Ovary (tissue), 9 donors: ENCODE measurements around the gene TRIM28. TPM values are rescaled to one million over a fixed set of nuclear protein-coding genes. Genes with fewer than 3 reads are reported as not detected.
A peak's percentile ranks its signal among the peaks of the same experiment; 100 is the strongest.

Source experiments
- DNase-seq, 5 donors: peaks; one replicate each; pipeline ENCODE4 v3.0.0-alpha.2; 2019 to 2020
- H3K27ac ChIP-seq, 2 donors: fragments of 200-600 bp; one replicate each; pipeline versions ENCODE4 v1.5.1 to v1.8.0; 2019 to 2022
- H3K27me3 ChIP-seq: fragments of 200-600 bp; one replicate; pipeline ENCODE4 v1.8.0; 2022
- H3K36me3 ChIP-seq: fragments of 200-600 bp; sonication (generic); one replicate; pipeline ENCODE4 v1.5.1; 2019
- H3K4me1 ChIP-seq: one replicate; pipeline ENCODE4 v1.8.1; 2013; ENCODE audit warnings: mild to moderate bottlenecking, moderate library complexity; ENCODE audit not compliant: insufficient read depth
- H3K4me3 ChIP-seq: fragments of 200-600 bp; sonication (generic); one replicate; pipeline ENCODE4 v1.5.1; 2017
- H3K9me3 ChIP-seq, 2 donors: fragments of 200-600 bp in 1 of 2; sonication (generic) in 1 of 2; one replicate each; pipeline versions ENCODE4 v1.5.1 to v1.8.1; 2013 to 2019; ENCODE audit warnings: mild to moderate bottlenecking in 1 of 2, moderate library complexity in 1 of 2
- EP300 ChIP-seq: sonication (generic); formaldehyde crosslinking; IDR thresholded peaks from one replicate; pipeline ENCODE4 v1.6.1; 2017; ENCODE audit warnings: antibody characterized with exemption
- POLR2A ChIP-seq: fragments of 450-650 bp; IDR thresholded peaks from one replicate; pipeline ENCODE4 v1.6.1; 2017; ENCODE audit warnings: antibody characterized with exemption, mild to moderate bottlenecking, moderate library complexity
- WGBS, 3 donors: extraction: QIAGEN DNeasy Blood & Tissue Kit in 1 of 3; methylation state at CpG; one replicate each; pipeline versions ENCODE4 v1.1.5 to v1.1.7; 2013 to 2017; 5-methylcytosine and 5-hydroxymethylcytosine counted together
- intact Hi-C, 4 donors: fragments of 100-400 bp; cut with DNase I; formaldehyde crosslinking; loops; one replicate each; pipeline versions ENCODE4 v1.11.0 to v1.15.1; 2022 to 2023
- polyA plus RNA-seq, 2 donors: library from polyadenylated mRNA; stranded (reverse); fragments of 200-250 nt in 1 of 2; fragments of 350-450 nt in 1 of 2; fragmentation: Illumina TruSeq in 1 of 2; extraction: RNeasy Lipid Tissue Mini Kit (QIAGEN cat#74804) in 1 of 2; gene quantifications; one replicate each; pipeline ENCODE4 v1.2.3, GENCODE V29; 2013 to 2014
- total RNA-seq, 7 donors: library from RNA; depleted of rRNA in 2 of 7; stranded (reverse); fragments of >200 nt in 2 of 7; fragmentation: NEBNext Ultra II Directional in 3 of 7; extraction: Animal tissue kit (Norgen Biotek cat#: 25700) in 3 of 7; gene quantifications; one replicate each; pipeline versions ENCODE4 v1.1.0 to v1.2.4, GENCODE V29; 2016 to 2023
- TF ChIP-seq, protein P1 (sequence below), 3 donors: fragments of 450-650 bp in 2 of 3; fragments of 200-600 bp in 1 of 3; IDR thresholded peaks; one replicate each; pipeline versions ENCODE4 v1.5.1 to v1.8.0; 2016 to 2022; ENCODE audit warnings: antibody characterized with exemption in 3 of 3, mild to moderate bottlenecking in 1 of 3
- donor health status: DM: no; HTN: no; CAD: no; lungs with moderate emphysema.
- donor health status: DM: no; HTN: no; CAD: no.
- donor health status: Bipolar disorder and iron deficiency.
- donor health status: DM: yes; HTN: yes; CAD: no.
- donor health status: DM: no; HTN: no; CAD: no.
- donor health status: DM: yes; HTN: yes; CAD: no.

TRIM28 gene
- total and polyA plus RNA-seq, 9 donors, result 193 to 505 (median 317) TPM

GRCh38 chr19:58581227-58582141, 37.6 kb downstream of the TRIM28 start:
- peak; percentile 81 to 92 (median 87) for DNase-seq
- H3K27me3 ChIP-seq, result no peaks in the 10 kb centered on the region
- 69 to 77% (median 70%) methylated on average over 59 to 62 of the region's 62 CpGs for WGBS, 3 donors
- H3K4me3 ChIP-seq, result no peak overlapping the region
- peaks cover 4% of the 10 kb centered on the region for H3K4me1 ChIP-seq
- H3K9me3 ChIP-seq, result no peaks in the 10 kb centered on the region
- TF ChIP-seq EP300, result no peak
- TF ChIP-seq, protein P1, sequence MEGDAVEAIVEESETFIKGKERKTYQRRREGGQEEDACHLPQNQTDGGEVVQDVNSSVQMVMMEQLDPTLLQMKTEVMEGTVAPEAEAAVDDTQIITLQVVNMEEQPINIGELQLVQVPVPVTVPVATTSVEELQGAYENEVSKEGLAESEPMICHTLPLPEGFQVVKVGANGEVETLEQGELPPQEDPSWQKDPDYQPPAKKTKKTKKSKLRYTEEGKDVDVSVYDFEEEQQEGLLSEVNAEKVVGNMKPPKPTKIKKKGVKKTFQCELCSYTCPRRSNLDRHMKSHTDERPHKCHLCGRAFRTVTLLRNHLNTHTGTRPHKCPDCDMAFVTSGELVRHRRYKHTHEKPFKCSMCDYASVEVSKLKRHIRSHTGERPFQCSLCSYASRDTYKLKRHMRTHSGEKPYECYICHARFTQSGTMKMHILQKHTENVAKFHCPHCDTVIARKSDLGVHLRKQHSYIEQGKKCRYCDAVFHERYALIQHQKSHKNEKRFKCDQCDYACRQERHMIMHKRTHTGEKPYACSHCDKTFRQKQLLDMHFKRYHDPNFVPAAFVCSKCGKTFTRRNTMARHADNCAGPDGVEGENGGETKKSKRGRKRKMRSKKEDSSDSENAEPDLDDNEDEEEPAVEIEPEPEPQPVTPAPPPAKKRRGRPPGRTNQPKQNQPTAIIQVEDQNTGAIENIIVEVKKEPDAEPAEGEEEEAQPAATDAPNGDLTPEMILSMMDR (IDR thresholded peaks at IDR 0.05), result peak; percentile 76 to 92 (median 79)
- TF ChIP-seq POLR2A, result no peak
- intact Hi-C loops, result no loop called here
- no peak overlapping the region for H3K27ac ChIP-seq
- H3K36me3 ChIP-seq, result no peaks in the 10 kb centered on the region

GRCh38 chr19:58582985-58583384, 39.1 kb downstream of the TRIM28 start:
- Histone ChIP-seq H3K4me1 (peaks cover 4% of the 10 kb centered on the region), H3K27me3 (no peaks in the 10 kb centered on the region), H3K4me3 (no peak overlapping the region), H3K9me3 (no peaks in the 10 kb centered on the region), H3K27ac (no peak overlapping the region), H3K36me3 (no peaks in the 10 kb centered on the region)
- 88 to 91% (median 90%) methylated on average over 6 of the region's 6 CpGs for WGBS, 3 donors
- DNase-seq, result peak in 4 of 5 donors; percentile 4 to 30 (median 14)
- intact Hi-C loops, result no loop called here
- TF ChIP-seq EP300, result no peak
- TF ChIP-seq, protein P1 (IDR thresholded peaks at IDR 0.05), result no peak
- TF ChIP-seq POLR2A, result no peak

DNA sequence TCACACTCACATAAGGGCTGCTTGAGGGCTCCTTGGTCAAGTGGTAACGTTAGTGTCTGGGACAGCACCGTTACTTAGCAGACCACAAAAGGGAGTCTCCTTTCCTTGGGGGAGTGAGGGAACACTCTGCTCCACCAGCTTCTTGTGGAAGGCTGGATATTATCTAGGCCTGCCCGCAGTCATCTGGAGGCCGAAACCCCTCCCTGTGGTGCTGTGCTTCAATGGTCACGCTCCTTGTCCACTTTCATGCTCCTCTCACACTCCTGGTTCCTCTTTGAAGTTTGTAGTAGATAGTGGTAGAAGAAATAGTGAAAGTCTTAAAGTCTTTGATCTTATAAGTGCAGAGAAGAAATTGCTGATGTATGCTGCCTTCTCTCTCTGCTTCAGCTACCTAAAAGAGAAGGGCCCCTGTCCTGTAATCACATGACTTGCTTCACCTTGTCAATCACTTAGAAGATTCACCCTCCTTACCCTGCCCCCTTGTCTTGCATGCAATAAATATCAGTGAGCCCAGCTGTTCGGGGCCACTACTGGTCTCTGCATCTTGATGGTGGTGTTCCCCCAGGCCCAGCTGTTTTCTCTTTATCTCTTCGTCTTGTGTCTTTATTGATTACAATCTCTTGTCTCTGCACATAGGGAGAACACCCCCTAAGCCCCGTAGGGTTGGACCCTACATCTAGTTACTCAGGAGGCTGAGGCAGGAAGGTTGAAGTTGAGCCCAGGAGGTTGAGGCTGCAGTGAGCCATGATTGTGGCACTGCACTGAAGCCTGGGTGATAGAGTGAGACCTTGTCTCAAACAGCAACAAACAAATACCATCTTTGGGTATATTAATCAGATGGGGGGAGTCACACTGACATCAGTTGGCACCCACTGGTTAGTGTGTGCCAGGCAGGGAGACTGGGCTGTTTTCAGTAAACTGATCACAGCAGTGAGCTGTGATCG, 40.9 kb downstream of the TRIM28 start:
- WGBS, 3 donors, result 64 to 76% (median 72%) methylated on average over 8 to 9 of the region's 9 CpGs
- Histone ChIP-seq H3K4me3 (no peak overlapping the region), H3K4me1 (peaks cover 4% of the 10 kb centered on the region), H3K27me3 (no peaks in the 10 kb centered on the region), H3K27ac (no peak overlapping the region), H3K36me3 (no peaks in the 10 kb centered on the region), H3K9me3 (no peaks in the 10 kb centered on the region)
- TF ChIP-seq EP300 (no peak), POLR2A (no peak)
- TF ChIP-seq, protein P1 (IDR thresholded peaks at IDR 0.05), result no peak
- DNase-seq, result peak in 3 of 5 donors; percentile 4 to 28 (median 10)
- intact Hi-C loops, result no loop called here

GRCh38 chr19:58585442-58586132, 41.7 kb downstream of the TRIM28 start:
- TF ChIP-seq EP300, result no peak
- TF ChIP-seq, protein P1 (IDR thresholded peaks at IDR 0.05), result no peak
- TF ChIP-seq POLR2A, result no peak
- DNase-seq, result peak in 1 of 5 donors; percentile 6
- H3K27ac ChIP-seq, result no peak overlapping the region
- H3K27me3 ChIP-seq, result no peaks in the 10 kb centered on the region
- WGBS, 3 donors, result 72 to 86% (median 81%) methylated on average over 6 of the region's 6 CpGs
- H3K36me3 ChIP-seq, result no peaks in the 10 kb centered on the region
- intact Hi-C loops, result no loop called here
- no peaks in the 10 kb centered on the region for H3K9me3 ChIP-seq
- H3K4me1 ChIP-seq, result peaks cover 4% of the 10 kb centered on the region
- H3K4me3 ChIP-seq, result no peak overlapping the region
